ENCODE results near the gene ASGR1. TPM values are rescaled to one million over a fixed set of nuclear protein-coding genes. Genes with fewer than 3 reads are reported as not detected.

Gene ASGR1
- total RNA-seq, 1 donor from 2014 or later, result 2.5 TPM

- Histone ChIP-seq H3K36me3 (peaks cover 0 to 68% of the 10 kb centered on the region in 2 donors), H3K27me3 (no peaks in the 10 kb centered on the region), H3K27ac (peak overlapping the region; percentile 80), H3K9me3 (no peaks in the 10 kb centered on the region), H3K4me1 (peaks cover 43% of the 10 kb centered on the region), H3K4me3 (no peak overlapping the region)
- intact Hi-C loops (cut with DNase I), result no loop called here
- DNase-seq (ENCODE audit: extremely low spot score in 2 of 2), result no peak
- TF ChIP-seq, protein P1, sequence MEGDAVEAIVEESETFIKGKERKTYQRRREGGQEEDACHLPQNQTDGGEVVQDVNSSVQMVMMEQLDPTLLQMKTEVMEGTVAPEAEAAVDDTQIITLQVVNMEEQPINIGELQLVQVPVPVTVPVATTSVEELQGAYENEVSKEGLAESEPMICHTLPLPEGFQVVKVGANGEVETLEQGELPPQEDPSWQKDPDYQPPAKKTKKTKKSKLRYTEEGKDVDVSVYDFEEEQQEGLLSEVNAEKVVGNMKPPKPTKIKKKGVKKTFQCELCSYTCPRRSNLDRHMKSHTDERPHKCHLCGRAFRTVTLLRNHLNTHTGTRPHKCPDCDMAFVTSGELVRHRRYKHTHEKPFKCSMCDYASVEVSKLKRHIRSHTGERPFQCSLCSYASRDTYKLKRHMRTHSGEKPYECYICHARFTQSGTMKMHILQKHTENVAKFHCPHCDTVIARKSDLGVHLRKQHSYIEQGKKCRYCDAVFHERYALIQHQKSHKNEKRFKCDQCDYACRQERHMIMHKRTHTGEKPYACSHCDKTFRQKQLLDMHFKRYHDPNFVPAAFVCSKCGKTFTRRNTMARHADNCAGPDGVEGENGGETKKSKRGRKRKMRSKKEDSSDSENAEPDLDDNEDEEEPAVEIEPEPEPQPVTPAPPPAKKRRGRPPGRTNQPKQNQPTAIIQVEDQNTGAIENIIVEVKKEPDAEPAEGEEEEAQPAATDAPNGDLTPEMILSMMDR (IDR thresholded peaks at IDR 0.05), result no peak
- TF ChIP-seq POLR2A (IDR thresholded peaks at IDR 0.05) (no peak), POLR2AphosphoS5 (IDR thresholded peaks at IDR 0.05; ENCODE audit: insufficient read depth in 1 of 2, low read depth in 1 of 2) (no peak)
Measured at GRCh38 chr17:7224661-7225111, 45.5 kb upstream of the ASGR1 start.

DNA sequence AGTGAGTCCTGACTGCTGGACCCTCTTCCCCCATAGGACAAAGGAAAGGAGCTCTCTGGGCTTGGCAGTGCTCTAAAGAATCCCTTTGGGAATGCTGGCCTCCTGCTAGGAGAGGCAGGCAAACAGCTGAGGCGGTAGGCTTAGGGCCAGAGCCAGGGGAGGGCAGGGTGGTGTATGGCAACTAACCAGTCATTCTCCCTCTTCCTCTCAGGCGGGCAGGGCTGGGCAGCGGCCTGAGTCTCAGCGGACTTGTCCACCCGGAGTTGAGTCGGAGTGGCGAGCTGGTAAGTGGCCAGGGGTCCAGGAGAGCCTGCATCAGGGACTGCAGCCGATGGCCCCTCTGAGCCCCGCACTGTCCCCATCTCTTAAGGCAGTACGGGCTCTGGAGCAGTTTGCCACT lies 44.9 kb upstream of the ASGR1 start:
- Histone ChIP-seq H3K27me3 (no peaks in the 10 kb centered on the region), H3K4me1 (peaks cover 43% of the 10 kb centered on the region), H3K36me3 (peaks cover 0 to 63% of the 10 kb centered on the region in 2 donors), H3K27ac (peak overlapping the region; percentile 80), H3K9me3 (no peaks in the 10 kb centered on the region), H3K4me3 (no peak overlapping the region)
- TF ChIP-seq POLR2A (IDR thresholded peaks at IDR 0.05), result no peak
- TF ChIP-seq, protein P1 (IDR thresholded peaks at IDR 0.05), result no peak
- no peak for DNase-seq (ENCODE audit: extremely low spot score in 2 of 2)
- intact Hi-C loops (cut with DNase I), result no loop called here

GRCh38 chr17:7223375-7223774 lies 44.2 kb upstream of the ASGR1 start:
- intact Hi-C loops (cut with DNase I), result no loop called here
- Histone ChIP-seq H3K27me3 (no peaks in the 10 kb centered on the region), H3K36me3 (peaks cover 0 to 55% of the 10 kb centered on the region in 2 donors), H3K4me3 (no peak overlapping the region), H3K9me3 (no peaks in the 10 kb centered on the region), H3K27ac (peak overlapping the region; percentile 10), H3K4me1 (peaks cover 45% of the 10 kb centered on the region)
- TF ChIP-seq POLR2AphosphoS5 (IDR thresholded peaks at IDR 0.05; ENCODE audit: insufficient read depth in 1 of 2, low read depth in 1 of 2) (no peak), POLR2A (IDR thresholded peaks at IDR 0.05) (no peak)
- TF ChIP-seq, protein P1 (IDR thresholded peaks at IDR 0.05), result no peak
- DNase-seq (ENCODE audit: extremely low spot score in 2 of 2), result no peak

GRCh38 chr17:7222972-7223292 lies 43.8 kb upstream of the ASGR1 start:
- intact Hi-C loops (cut with DNase I), result no loop called here
- H3K27me3 ChIP-seq, result no peaks in the 10 kb centered on the region
- DNase-seq (ENCODE audit: extremely low spot score in 2 of 2), result no peak
- no peak overlapping the region for H3K4me3 ChIP-seq
- peak overlapping the region; percentile 10 for H3K27ac ChIP-seq
- H3K4me1 ChIP-seq, result peaks cover 49% of the 10 kb centered on the region
- TF ChIP-seq, protein P1 (IDR thresholded peaks at IDR 0.05), result no peak
- TF ChIP-seq POLR2A (IDR thresholded peaks at IDR 0.05) (no peak), POLR2AphosphoS5 (IDR thresholded peaks at IDR 0.05; ENCODE audit: insufficient read depth in 1 of 2, low read depth in 1 of 2) (no peak)
- H3K36me3 ChIP-seq, result peaks cover 0 to 53% of the 10 kb centered on the region in 2 donors
- H3K9me3 ChIP-seq, result no peaks in the 10 kb centered on the region

DNA sequence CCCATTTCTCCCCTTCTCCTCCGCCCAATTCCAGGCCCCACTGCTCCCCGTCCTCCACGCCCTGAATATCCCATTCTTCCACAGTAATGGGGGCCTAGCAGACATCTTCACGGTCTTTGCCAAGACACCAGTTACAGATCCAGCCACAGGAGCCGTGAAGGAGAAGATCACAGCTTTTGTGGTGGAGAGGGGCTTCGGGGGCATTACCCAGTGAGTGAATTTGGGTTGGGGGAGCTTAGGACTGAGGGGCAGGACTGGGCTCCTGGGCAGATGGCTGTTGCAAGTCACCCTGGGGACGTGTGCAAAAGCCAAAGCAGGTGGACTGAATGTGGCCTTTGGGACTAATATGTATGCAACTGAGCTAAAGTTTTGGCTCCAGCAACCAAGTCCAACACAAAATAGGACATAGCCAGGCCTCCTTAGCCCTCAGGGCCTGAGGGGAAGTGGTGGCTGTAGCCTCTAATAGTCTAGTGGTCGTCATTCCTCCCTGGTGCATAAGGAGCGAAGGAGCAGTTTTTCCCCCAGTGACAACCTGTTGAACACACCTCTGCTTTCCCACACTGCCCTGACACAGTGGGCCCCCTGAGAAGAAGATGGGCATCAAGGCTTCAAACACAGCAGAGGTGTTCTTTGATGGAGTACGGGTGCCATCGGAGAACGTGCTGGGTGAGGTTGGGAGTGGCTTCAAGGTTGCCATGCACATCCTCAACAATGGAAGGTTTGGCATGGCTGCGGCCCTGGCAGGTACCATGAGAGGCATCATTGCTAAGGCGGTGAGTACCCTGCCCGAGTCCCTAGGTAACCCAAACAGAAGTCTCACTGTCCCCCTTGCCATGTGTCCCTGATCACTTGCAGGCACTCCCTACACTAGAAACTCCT lies 43.2 kb upstream of the ASGR1 start:
- H3K4me1 ChIP-seq, result peaks cover 49% of the 10 kb centered on the region
- H3K27me3 ChIP-seq, result no peaks in the 10 kb centered on the region
- H3K4me3 ChIP-seq, result no peak overlapping the region
- intact Hi-C loops (cut with DNase I), result no loop called here
- H3K36me3 ChIP-seq, result peaks cover 0 to 47% of the 10 kb centered on the region in 2 donors
- no peak overlapping the region for H3K27ac ChIP-seq
- DNase-seq (ENCODE audit: extremely low spot score in 2 of 2), result no peak
- no peaks in the 10 kb centered on the region for H3K9me3 ChIP-seq
- TF ChIP-seq POLR2A (IDR thresholded peaks at IDR 0.05) (no peak), POLR2AphosphoS5 (IDR thresholded peaks at IDR 0.05; ENCODE audit: insufficient read depth in 1 of 2, low read depth in 1 of 2) (no peak)
- TF ChIP-seq, protein P1 (IDR thresholded peaks at IDR 0.05), result no peak
